ENCODE results near the gene PTPRD.

The PTPRD gene

GRCh38 chr9:8800196-8800595 lies 1812.6 kb downstream of the PTPRD start:
- DNase-seq = no peak

- no peak for DNase-seq
Observed at GRCh38 chr9:8799615-8800014, 1813.2 kb downstream of the PTPRD start.

GRCh38 chr9:8799206-8799605 lies 1813.6 kb downstream of the PTPRD start:
- DNase-seq = no peak

GRCh38 chr9:8784838-8785237 lies 1828.0 kb downstream of the PTPRD start:
- no peak for DNase-seq

- no peak for DNase-seq
Observed at GRCh38 chr9:8783941-8784340, 1828.9 kb downstream of the PTPRD start.

- no peak for DNase-seq
Observed at GRCh38 chr9:8782237-8782636, 1830.6 kb downstream of the PTPRD start.

- no peak for DNase-seq
Observed at GRCh38 chr9:8781458-8781857, 1831.3 kb downstream of the PTPRD start.

- no peak for DNase-seq
Observed at GRCh38 chr9:8780386-8780785, 1832.4 kb downstream of the PTPRD start.

GRCh38 chr9:8779478-8779877 lies 1833.3 kb downstream of the PTPRD start:
- no peak for DNase-seq

- DNase-seq = no peak
Observed at GRCh38 chr9:8778356-8778755, 1834.4 kb downstream of the PTPRD start.

GRCh38 chr9:8772302-8772701 lies 1840.5 kb downstream of the PTPRD start:
- DNase-seq = no peak

GRCh38 chr9:8769153-8769552 lies 1843.6 kb downstream of the PTPRD start:
- no peak for DNase-seq

- no peak for DNase-seq
Observed at GRCh38 chr9:8766096-8766495, 1846.7 kb downstream of the PTPRD start.

GRCh38 chr9:8764051-8764450 lies 1848.8 kb downstream of the PTPRD start:
- no peak for DNase-seq

- no peak for DNase-seq
Observed at GRCh38 chr9:8762479-8763085, 1850.2 kb downstream of the PTPRD start.

GRCh38 chr9:8760000-8760767 lies 1852.6 kb downstream of the PTPRD start:
- DNase-seq = no peak

GRCh38 chr9:8757881-8758280 lies 1854.9 kb downstream of the PTPRD start:
- no peak for DNase-seq

GRCh38 chr9:8754751-8755150 lies 1858.1 kb downstream of the PTPRD start:
- no peak for DNase-seq

- DNase-seq = no peak
Observed at GRCh38 chr9:8751406-8751930, 1861.3 kb downstream of the PTPRD start.

GRCh38 chr9:8750639-8751051 lies 1862.2 kb downstream of the PTPRD start:
- DNase-seq = no peak

GRCh38 chr9:8745347-8745746 lies 1867.5 kb downstream of the PTPRD start:
- DNase-seq = no peak

GRCh38 chr9:8738945-8739344 lies 1873.9 kb downstream of the PTPRD start:
- DNase-seq = no peak

- no peak for DNase-seq
Observed at GRCh38 chr9:8736805-8737204, 1876.0 kb downstream of the PTPRD start.

GRCh38 chr9:8734760-8735159 lies 1878.0 kb downstream of the PTPRD start:
- no peak for DNase-seq
